SU-DHL-6 (cell line): ENCODE measurements around the gene MCTP1.

Source experiments
- H2AFZ ChIP-seq: fragments of 200-600 bp; sonication (generic); 2 replicates; pipeline ENCODE4 v1.6.1; 2014; ENCODE audit warnings: low read depth, mild to moderate bottlenecking, moderate library complexity, mixed read lengths, antibody characterized with exemption, low read length; ENCODE audit not compliant: severe bottlenecking
- H3F3A ChIP-seq: fragments of 200-600 bp; shearing (Covaris generic); 2 replicates; pipeline ENCODE4 v1.6.0; 2016; ENCODE audit warnings: antibody characterized with exemption, mild to moderate bottlenecking; ENCODE audit not compliant: insufficient read depth
- H3K27ac ChIP-seq: fragments of 200-600 bp; sonication (generic); 2 replicates; pipeline ENCODE4 v1.5.1; 2016; ENCODE audit warnings: low read depth, mild to moderate bottlenecking, low read length, moderate library complexity, mixed read lengths
- H3K27me3 ChIP-seq: fragments of 200-600 bp; sonication (generic), shearing (Covaris generic); 2 replicates; pipeline ENCODE4 v1.6.0; 2014; ENCODE audit warnings: mild to moderate bottlenecking, low read length
- H3K36me3 ChIP-seq: fragments of 200-600 bp; sonication (generic); 2 replicates; pipeline ENCODE4 v1.6.1; 2014; ENCODE audit warnings: mild to moderate bottlenecking, low read length, mixed read lengths
- H3K4me2 ChIP-seq: fragments of 300-600, 200-600 bp; shearing (Covaris generic), sonication (generic); 2 replicates; pipeline ENCODE4 v1.6.0; 2014; ENCODE audit warnings: low read length, low read depth, mild to moderate bottlenecking; ENCODE audit not compliant: poor library complexity, severe bottlenecking
- H3K4me3 ChIP-seq: fragments of 200-600 bp; sonication (generic); 2 replicates; pipeline ENCODE4 v1.5.1; 2014; ENCODE audit warnings: antibody characterized with exemption, low read length, mild to moderate bottlenecking, mixed read lengths; ENCODE audit not compliant: insufficient read depth, poor library complexity, severe bottlenecking
- H3K79me2 ChIP-seq: fragments of 200-600 bp; sonication (generic); 2 replicates; pipeline ENCODE4 v1.6.1; 2014; ENCODE audit warnings: mild to moderate bottlenecking, low read length, moderate library complexity; ENCODE audit not compliant: insufficient read depth
- H3K9ac ChIP-seq: fragments of 200-600 bp; sonication (generic); 2 replicates; pipeline ENCODE4 v1.7.0; 2014; ENCODE audit warnings: mild to moderate bottlenecking, low read length
- H3K9me2 ChIP-seq: fragments of 200-600 bp; sonication (generic); replicated peaks from 2 replicates; pipeline ENCODE4 v1.6.1; 2014; ENCODE audit warnings: low read length; ENCODE audit not compliant: insufficient read depth
- H3K9me3 ChIP-seq: fragments of 200-600 bp; sonication (generic); 2 replicates; pipeline ENCODE4 v1.6.1; 2014; ENCODE audit warnings: low read length, mixed read lengths; ENCODE audit not compliant: insufficient read depth
- H4K20me1 ChIP-seq: fragments of 200-600 bp; sonication (generic); 2 replicates; pipeline ENCODE4 v1.6.1; 2014; ENCODE audit warnings: low read depth, mild to moderate bottlenecking, antibody characterized with exemption, low read length, moderate library complexity, mixed read lengths
- CTCF ChIP-seq: fragments of 200-600 bp; sonication (generic); IDR thresholded peaks from one replicate; pipeline ENCODE4 v1.5.1; 2017; ENCODE audit warnings: antibody characterized with exemption, mild to moderate bottlenecking, low read length, moderate library complexity; ENCODE audit not compliant: insufficient read depth, poor library complexity, severe bottlenecking
- EZH2phosphoT487 ChIP-seq: fragments of 200-600 bp; sonication (generic), shearing (Covaris generic); conservative IDR thresholded peaks from 2 replicates; pipeline ENCODE4 v1.6.1; 2018; ENCODE audit warnings: mild to moderate bottlenecking, antibody characterized with exemption, low read length, moderate library complexity, mixed read lengths

Gene MCTP1

GRCh38 chr5:95223566-95224258 is 61.2 kb downstream of the MCTP1 start:
- Histone ChIP-seq H3K4me2 (no peak overlapping the region), H3K79me2 (no peaks in the 10 kb centered on the region), H3F3A (no peaks in the 10 kb centered on the region), H2AFZ (no peak overlapping the region), H3K9me2 (no peaks in the 10 kb centered on the region), H3K9ac (no peak overlapping the region), H3K4me3 (no peak overlapping the region), H3K27me3 (no peaks in the 10 kb centered on the region), H3K9me3 (no peaks in the 10 kb centered on the region), H3K36me3 (no peaks in the 10 kb centered on the region), H4K20me1 (no peaks in the 10 kb centered on the region), H3K27ac (no peak overlapping the region)
- TF ChIP-seq CTCF = no peak
- no peak for TF ChIP-seq EZH2phosphoT487

- Histone ChIP-seq H3K4me2 (no peak overlapping the region), H3K27ac (no peak overlapping the region), H2AFZ (no peak overlapping the region), H3K9me3 (no peaks in the 10 kb centered on the region), H3K9me2 (no peaks in the 10 kb centered on the region), H3K9ac (no peak overlapping the region), H3K4me3 (no peak overlapping the region), H3K27me3 (no peaks in the 10 kb centered on the region), H4K20me1 (no peaks in the 10 kb centered on the region), H3K36me3 (no peaks in the 10 kb centered on the region), H3F3A (no peaks in the 10 kb centered on the region), H3K79me2 (no peaks in the 10 kb centered on the region)
- TF ChIP-seq CTCF (no peak), EZH2phosphoT487 (no peak)
Measured at GRCh38 chr5:95222836-95223235, 62.1 kb downstream of the MCTP1 start.

- Histone ChIP-seq H3K36me3 (no peaks in the 10 kb centered on the region), H3K27ac (no peak overlapping the region), H3K27me3 (no peaks in the 10 kb centered on the region), H3K9me3 (no peaks in the 10 kb centered on the region), H3K9ac (no peak overlapping the region), H3K9me2 (no peaks in the 10 kb centered on the region), H3K4me2 (no peak overlapping the region), H3F3A (no peaks in the 10 kb centered on the region), H3K79me2 (no peaks in the 10 kb centered on the region), H2AFZ (no peak overlapping the region), H3K4me3 (no peak overlapping the region), H4K20me1 (no peaks in the 10 kb centered on the region)
- TF ChIP-seq EZH2phosphoT487 (no peak), CTCF (no peak)
Measured at GRCh38 chr5:95221234-95221633, 63.7 kb downstream of the MCTP1 start.
